PC-3 (cell line): Measurements from ENCODE around the gene HERC5. TPM values are rescaled to one million over a fixed set of nuclear protein-coding genes. Genes with fewer than 3 reads are reported as not detected.
"Not testable (repeated sequence)": the region's sequence is repeated elsewhere in the genome, so short reads cannot be mapped to it uniquely, and the experiment has no call there.

Source experiments
- ATAC-seq: fragments of 200-7000 bp; cut with Tn5 transposase; 2 replicates; pipeline ENCODE4 v1.9.1; 2020; ENCODE audit warnings: mild to moderate bottlenecking, moderate library complexity
- BruUV-seq: library from RNA; stranded (reverse); fragments of 400-500 nt; replicated peaks from 2 replicates; lab custom pipeline; 2021; lab: Mats Ljungman, UMichigan
- CTCF ChIA-PET: fragments of 300-600 bp; sonication (Branson Sonifier 250); formaldehyde crosslinking; loops from one replicate; lab custom pipeline; 2022; ENCODE audit warnings: antibody characterized with exemption; lab: Charles Lee
- POLR2A ChIA-PET: fragments of 300-600 bp; sonication (Branson Sonifier 250); formaldehyde crosslinking; loops from one replicate; lab custom pipeline; 2022; ENCODE audit warnings: antibody characterized with exemption; ENCODE audit not compliant: unreplicated experiment; lab: Charles Lee
- DNase-seq: peaks from one replicate; pipeline ENCODE4 v3.0.0-alpha.2; 2015
- H2AFZ ChIP-seq: fragments of 300-600 bp; sonication (generic); 2 replicates; pipeline ENCODE4 v1.6.0; 2016; ENCODE audit warnings: antibody characterized with exemption, low read length
- H3F3A ChIP-seq: fragments of 300-600 bp; sonication (generic); one replicate; pipeline ENCODE4 v1.6.0; 2017; ENCODE audit warnings: antibody characterized with exemption, low read length, control low read depth, mild to moderate bottlenecking; ENCODE audit not compliant: unreplicated experiment
- H3K27ac ChIP-seq: fragments of 300-600 bp; sonication (generic); 2 replicates; pipeline ENCODE4 v1.5.1; 2016; ENCODE audit warnings: mild to moderate bottlenecking, low read length
- H3K27me3 ChIP-seq: fragments of 300-600 bp; sonication (generic); 2 replicates; pipeline ENCODE4 v1.6.1; 2016; ENCODE audit warnings: low read length, mixed read lengths
- H3K36me3 ChIP-seq: fragments of 300-600 bp; sonication (generic); 2 replicates; pipeline ENCODE4 v1.6.1; 2016; ENCODE audit warnings: low read depth, mixed run types, low read length, mixed read lengths
- H3K4me1 ChIP-seq: fragments of 300-600 bp; sonication (generic); 2 replicates; pipeline ENCODE4 v1.5.1; 2016; ENCODE audit warnings: low read length; ENCODE audit not compliant: insufficient read depth
- H3K4me2 ChIP-seq: fragments of 300-600 bp; sonication (generic); 2 replicates; pipeline ENCODE4 v1.6.0; 2016; ENCODE audit warnings: low read length
- H3K4me3 ChIP-seq: fragments of 300-600 bp; sonication (generic); 2 replicates; pipeline ENCODE4 v1.5.1; 2016; ENCODE audit warnings: mild to moderate bottlenecking, low read length, mixed read lengths
- H3K79me2 ChIP-seq: fragments of 300-600 bp; sonication (generic); 2 replicates; pipeline ENCODE4 v1.6.1; 2017; ENCODE audit warnings: low read length, mixed read lengths
- H3K9ac ChIP-seq: fragments of 300-600 bp; sonication (generic); 2 replicates; pipeline ENCODE4 v1.6.0; 2016; ENCODE audit warnings: mild to moderate bottlenecking, low read length
- H3K9me2 ChIP-seq: fragments of 300-600 bp; sonication (generic); replicated peaks from 2 replicates; pipeline ENCODE4 v1.6.1; 2016; ENCODE audit warnings: mixed run types, low read length, mixed read lengths
- H3K9me3 ChIP-seq: fragments of 300-600 bp; sonication (generic); 2 replicates; pipeline ENCODE4 v1.6.1; 2016; ENCODE audit warnings: low read length, mixed read lengths
- H4K20me1 ChIP-seq: fragments of 300-600 bp; sonication (generic); 2 replicates; pipeline ENCODE4 v1.6.1; 2016; ENCODE audit warnings: low read length, mixed read lengths
- EZH2 ChIP-seq: fragments of 300-600 bp; sonication (generic); IDR thresholded peaks from one replicate; pipeline ENCODE4 v1.6.1; 2017; ENCODE audit warnings: antibody characterized with exemption, mild to moderate bottlenecking, low read length; ENCODE audit not compliant: unreplicated experiment
- EZH2phosphoT487 ChIP-seq: fragments of 300-600 bp; sonication (generic); IDR thresholded peaks from 2 replicates; pipeline ENCODE4 v1.6.1; 2018; ENCODE audit warnings: mild to moderate bottlenecking, antibody characterized with exemption, low read length, borderline replicate concordance
- intact Hi-C: fragments of 100-400 bp; cut with micrococcal nuclease; formaldehyde crosslinking; loops from 2 replicates; pipeline ENCODE4 v1.9.0; 2023
- total RNA-seq: library from RNA; depleted of rRNA; stranded (reverse); fragments of >200 nt; gene quantifications from 2 replicates; pipeline ENCODE4 v1.2.3, GENCODE V29; 2014
- TF ChIP-seq, protein P1 (sequence below): fragments of 300-600 bp; sonication (generic); conservative IDR thresholded peaks from 2 replicates; pipeline ENCODE4 v1.5.1; 2017; ENCODE audit warnings: antibody characterized with exemption, low read depth, mild to moderate bottlenecking, low read length

HERC5 gene
- total RNA-seq, 1 experiment from 2014 or later, result 2.6 TPM

DNA sequence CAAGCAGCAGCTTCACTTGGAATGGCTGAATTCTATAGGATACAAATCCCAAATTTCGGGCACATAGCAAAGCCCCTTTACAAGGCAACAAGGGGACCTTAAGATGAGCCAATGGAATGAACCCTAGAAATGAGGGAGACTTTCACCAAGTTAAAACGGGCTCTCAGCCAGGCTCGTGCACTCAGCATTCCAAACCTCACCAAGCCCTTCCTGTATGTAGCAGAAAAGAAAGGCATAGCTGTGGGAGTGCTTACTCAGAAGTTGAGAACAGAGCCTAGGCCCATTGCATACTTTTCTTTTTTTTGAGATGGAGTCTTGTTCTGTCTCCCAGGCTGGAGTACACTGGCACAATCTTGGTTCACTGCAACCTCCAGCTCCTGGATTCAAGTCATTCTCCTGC, 10.8 kb upstream of the HERC5 start:
- intact Hi-C loops, result no loop called here
- Histone ChIP-seq H3K36me3 (no peaks in the 10 kb centered on the region), H3K9me3 (no peaks in the 10 kb centered on the region), H3K4me2 (no peak overlapping the region), H3K9ac (no peak overlapping the region), H3K27me3 (no peaks in the 10 kb centered on the region), H3K9me2 (no peaks in the 10 kb centered on the region), H3K4me1 (peaks cover 10% of the 10 kb centered on the region; the same call in 1 of the 2 replicates), H3K27ac (no peak overlapping the region), H4K20me1 (no peaks in the 10 kb centered on the region), H3F3A (no peaks in the 10 kb centered on the region), H3K4me3 (no peak overlapping the region), H3K79me2 (no peaks in the 10 kb centered on the region), H2AFZ (no peak overlapping the region)
- ATAC-seq (no peak), DNase-seq (peak; percentile 7)
- TF ChIP-seq EZH2phosphoT487 (no peak), EZH2 (no peak)
- TF ChIP-seq, protein P1, sequence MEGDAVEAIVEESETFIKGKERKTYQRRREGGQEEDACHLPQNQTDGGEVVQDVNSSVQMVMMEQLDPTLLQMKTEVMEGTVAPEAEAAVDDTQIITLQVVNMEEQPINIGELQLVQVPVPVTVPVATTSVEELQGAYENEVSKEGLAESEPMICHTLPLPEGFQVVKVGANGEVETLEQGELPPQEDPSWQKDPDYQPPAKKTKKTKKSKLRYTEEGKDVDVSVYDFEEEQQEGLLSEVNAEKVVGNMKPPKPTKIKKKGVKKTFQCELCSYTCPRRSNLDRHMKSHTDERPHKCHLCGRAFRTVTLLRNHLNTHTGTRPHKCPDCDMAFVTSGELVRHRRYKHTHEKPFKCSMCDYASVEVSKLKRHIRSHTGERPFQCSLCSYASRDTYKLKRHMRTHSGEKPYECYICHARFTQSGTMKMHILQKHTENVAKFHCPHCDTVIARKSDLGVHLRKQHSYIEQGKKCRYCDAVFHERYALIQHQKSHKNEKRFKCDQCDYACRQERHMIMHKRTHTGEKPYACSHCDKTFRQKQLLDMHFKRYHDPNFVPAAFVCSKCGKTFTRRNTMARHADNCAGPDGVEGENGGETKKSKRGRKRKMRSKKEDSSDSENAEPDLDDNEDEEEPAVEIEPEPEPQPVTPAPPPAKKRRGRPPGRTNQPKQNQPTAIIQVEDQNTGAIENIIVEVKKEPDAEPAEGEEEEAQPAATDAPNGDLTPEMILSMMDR, result no peak
- POLR2A ChIA-PET, result no interaction called here
- CTCF ChIA-PET, result no interaction called here
- BruUV-seq, result no TSS peak

DNA sequence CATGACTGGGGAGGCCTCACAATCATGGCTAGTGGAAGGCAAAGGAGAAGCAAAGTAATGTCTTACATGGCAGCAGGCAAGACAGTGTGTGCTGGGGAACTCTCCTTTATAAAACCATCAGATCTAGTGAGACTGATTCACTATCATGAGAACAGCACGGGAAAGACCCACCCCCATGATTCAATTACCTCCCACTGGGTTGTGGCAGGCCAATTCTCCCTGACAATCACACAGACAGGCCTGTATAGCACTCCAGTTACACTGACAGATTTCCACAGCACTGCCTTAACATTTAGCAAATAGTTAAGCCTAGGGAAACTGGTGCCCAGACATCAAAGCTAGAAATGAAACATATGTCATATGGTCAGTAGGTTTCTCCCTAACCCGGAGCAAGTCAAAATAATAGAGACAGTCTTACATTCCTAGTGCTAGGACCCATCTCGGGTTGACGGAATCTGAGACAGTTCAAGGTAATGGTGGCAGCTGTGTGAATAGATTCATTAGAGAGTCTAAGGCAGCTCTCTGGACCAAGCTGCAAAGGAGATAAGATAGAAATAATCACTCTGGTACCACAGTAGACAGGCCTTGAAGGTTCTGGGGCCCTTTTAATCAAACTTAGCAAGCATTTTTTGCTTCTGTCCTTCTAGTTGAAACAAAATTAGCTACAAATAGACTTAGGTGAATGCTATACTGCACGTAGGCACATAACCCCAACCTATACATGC, 9.4 kb upstream of the HERC5 start:
- no peak overlapping the region for H3K4me3 ChIP-seq
- no peaks in the 10 kb centered on the region for H3F3A ChIP-seq
- H3K27me3 ChIP-seq, result no peaks in the 10 kb centered on the region
- no peaks in the 10 kb centered on the region for H3K79me2 ChIP-seq
- no peak for DNase-seq
- no peak for TF ChIP-seq EZH2
- H3K36me3 ChIP-seq, result no peaks in the 10 kb centered on the region
- H3K9me2 ChIP-seq, result no peaks in the 10 kb centered on the region
- H3K4me1 ChIP-seq, result peaks cover 10% of the 10 kb centered on the region; the same call in 1 of the 2 replicates
- no peak overlapping the region for H3K27ac ChIP-seq
- intact Hi-C loops, result no loop called here
- no peaks in the 10 kb centered on the region for H3K9me3 ChIP-seq
- ATAC-seq, result no peak
- H3K9ac ChIP-seq, result no peak overlapping the region
- H2AFZ ChIP-seq, result no peak overlapping the region
- no peaks in the 10 kb centered on the region for H4K20me1 ChIP-seq
- ChIA-PET POLR2A (no interaction called here), CTCF (no interaction called here)
- no TSS peak for BruUV-seq
- no peak overlapping the region for H3K4me2 ChIP-seq

DNA sequence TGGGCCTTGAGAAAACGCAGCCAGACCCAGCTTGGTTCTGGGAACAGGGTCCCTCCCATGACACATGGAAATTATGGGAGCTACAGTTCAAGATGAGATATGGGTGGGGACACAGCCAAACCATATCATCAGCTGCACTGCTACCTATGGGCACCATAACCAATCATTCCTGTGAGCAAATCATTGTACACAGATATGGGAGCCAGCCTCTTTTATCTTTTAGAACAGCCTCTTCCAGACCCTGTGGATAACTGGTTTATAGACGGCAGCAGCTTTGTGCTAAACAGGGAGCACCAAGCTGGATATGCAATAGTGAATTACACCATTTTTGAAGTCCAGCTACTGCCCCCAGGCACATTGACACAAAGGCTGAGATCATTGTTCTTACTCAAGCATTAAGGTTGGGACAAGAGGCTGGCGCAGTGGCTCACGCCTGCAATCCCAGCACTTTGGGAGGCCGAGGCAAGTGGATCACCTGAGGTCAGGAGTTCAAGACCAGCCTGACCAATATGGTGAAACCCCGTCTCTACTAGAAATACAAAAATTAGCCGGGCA, 8.6 kb upstream of the HERC5 start:
- H3F3A ChIP-seq, H3K27ac ChIP-seq, H2AFZ ChIP-seq, H3K4me1 ChIP-seq, H3K79me2 ChIP-seq, POLR2A ChIA-PET, H3K36me3 ChIP-seq, H3K4me2 ChIP-seq, H3K9me3 ChIP-seq, DNase-seq, ATAC-seq, intact Hi-C loops, CTCF ChIA-PET, H4K20me1 ChIP-seq, H3K27me3 ChIP-seq, H3K9ac ChIP-seq, BruUV-seq, H3K4me3 ChIP-seq, H3K9me2 ChIP-seq: not testable (repeated sequence)
